IMR-90 (cell line): Measurements from ENCODE around the gene MKRN2OS. TPM values are rescaled to one million over a fixed set of nuclear protein-coding genes. Genes with fewer than 3 reads are reported as not detected.

Experiments used
- ATAC-seq: fragments of 200-7000 bp; cut with Tn5 transposase; 2 replicates; pipeline ENCODE4 v1.9.1; 2020; ENCODE audit warnings: low read depth, mild to moderate bottlenecking, moderate library complexity
- BruUV-seq: library from RNA; stranded (reverse); fragments of 400-500 nt; replicated peaks from 2 replicates; lab custom pipeline; 2021; lab: Mats Ljungman, UMichigan
- CTCF ChIA-PET: fragments of 300-600 bp; formaldehyde crosslinking; extraction: SDS; loops from one replicate; lab custom pipeline; 2021; ENCODE audit warnings: antibody characterized with exemption; lab: Yijun Ruan, JAX
- POLR2A ChIA-PET: fragments of 300-600 bp; sonication (Branson Sonifier 250); formaldehyde crosslinking; loops from one replicate; lab custom pipeline; 2022; ENCODE audit warnings: antibody characterized with exemption; ENCODE audit not compliant: unreplicated experiment; lab: Charles Lee
- DNase-seq: peaks from one replicate; pipeline ENCODE4 v3.0.0; 2013
- H2AFZ ChIP-seq: replicated peaks from 2 replicates; pipeline ENCODE3; 2013; ENCODE audit warnings: low read length, mild to moderate bottlenecking; ENCODE audit not compliant: poor library complexity
- H2AK5ac ChIP-seq: 2 replicates; pipeline ENCODE4 v1.6.1; 2013; ENCODE audit warnings: low read depth, low read length, inconsistent platforms
- H2AK9ac ChIP-seq: replicated peaks from 2 replicates; pipeline ENCODE3; 2013; ENCODE audit warnings: mild to moderate bottlenecking, low read depth, low read length, moderate library complexity; ENCODE audit not compliant: poor library complexity
- H2BK120ac ChIP-seq: 2 replicates; pipeline ENCODE4 v1.6.1; 2013; ENCODE audit warnings: low read depth, low read length, inconsistent platforms
- H2BK15ac ChIP-seq: 3 replicates; pipeline ENCODE4 v1.6.1; 2013; ENCODE audit warnings: low read depth, low read length, inconsistent platforms
- H2BK20ac ChIP-seq: 2 replicates; pipeline ENCODE4 v1.6.1; 2013; ENCODE audit warnings: low read depth, mild to moderate bottlenecking, inconsistent platforms, low read length, moderate library complexity
- H2BK5ac ChIP-seq: 2 replicates; pipeline ENCODE4 v1.6.1; 2013; ENCODE audit warnings: mild to moderate bottlenecking, low read depth, low read length, inconsistent platforms; ENCODE audit not compliant: poor library complexity, severe bottlenecking
- H3K14ac ChIP-seq: replicated peaks from 2 replicates; pipeline ENCODE4 v1.6.1; 2013; ENCODE audit warnings: low read depth, low read length, inconsistent platforms
- H3K18ac ChIP-seq: 2 replicates; pipeline ENCODE4 v1.6.1; 2013; ENCODE audit warnings: low read depth, low read length, control low read depth
- H3K23ac ChIP-seq: 2 replicates; pipeline ENCODE4 v1.6.1; 2013; ENCODE audit warnings: low read depth, low read length, inconsistent platforms
- H3K27ac ChIP-seq: 2 replicates; pipeline ENCODE4 v1.5.1; 2013; ENCODE audit warnings: mild to moderate bottlenecking, control low read depth, low read length; ENCODE audit not compliant: insufficient read depth
- H3K27me3 ChIP-seq: 2 replicates; pipeline ENCODE4 v1.6.1; 2013; ENCODE audit warnings: low read length; ENCODE audit not compliant: control insufficient read depth, insufficient read depth
- H3K36me3 ChIP-seq: 2 replicates; pipeline ENCODE4 v1.6.1; 2013; ENCODE audit warnings: low read length, mixed read lengths; ENCODE audit not compliant: control insufficient read depth, insufficient read depth
- H3K4ac ChIP-seq: 2 replicates; pipeline ENCODE4 v1.6.1; 2013; ENCODE audit warnings: low read depth, low read length, inconsistent platforms
- H3K4me1 ChIP-seq: 2 replicates; pipeline ENCODE4 v1.6.1; 2013; ENCODE audit warnings: low read length, mixed read lengths; ENCODE audit not compliant: control insufficient read depth, insufficient read depth
- H3K4me2 ChIP-seq: 2 replicates; pipeline ENCODE4 v1.6.1; 2013; ENCODE audit warnings: low read depth, mild to moderate bottlenecking, control low read depth, low read length, moderate library complexity
- H3K4me3 ChIP-seq: 2 replicates; pipeline ENCODE4 v1.5.1; 2013; ENCODE audit warnings: low read depth, mild to moderate bottlenecking, control low read depth, low read length, moderate library complexity; ENCODE audit not compliant: insufficient read depth
- H3K56ac ChIP-seq: 2 replicates; pipeline ENCODE4 v1.6.1; 2013; ENCODE audit warnings: low read length, inconsistent platforms; ENCODE audit not compliant: insufficient read depth; ENCODE audit errors: extremely low read depth
- H3K79me1 ChIP-seq, 2 experiments: 2 replicates each; pipeline ENCODE4 v1.6.1; 2013; ENCODE audit warnings: low read length in 2 of 2, inconsistent platforms in 1 of 2, low read depth in 1 of 2
- H3K9ac ChIP-seq: 2 replicates; pipeline ENCODE4 v1.6.1; 2013; ENCODE audit warnings: low read depth, low read length, control low read depth
- H3K9me1 ChIP-seq: 2 replicates; pipeline ENCODE4 v1.6.1; 2013; ENCODE audit warnings: low read length, inconsistent platforms; ENCODE audit not compliant: insufficient read depth
- H3K9me3 ChIP-seq: 2 replicates; pipeline ENCODE4 v1.6.1; 2013; ENCODE audit warnings: low read length; ENCODE audit not compliant: control insufficient read depth, insufficient read depth
- H4K20me1 ChIP-seq: 2 replicates; pipeline ENCODE4 v1.6.1; 2013; ENCODE audit warnings: low read length, inconsistent platforms; ENCODE audit not compliant: insufficient read depth
- H4K5ac ChIP-seq: 2 replicates; pipeline ENCODE4 v1.6.1; 2013; ENCODE audit warnings: mild to moderate bottlenecking, low read depth, low read length, control low read depth
- H4K8ac ChIP-seq, 2 experiments: 2 replicates each; pipeline ENCODE4 v1.6.1; 2013; ENCODE audit warnings: low read depth in 2 of 2, low read length in 2 of 2, control low read depth in 1 of 2, inconsistent platforms in 1 of 2
- H4K91ac ChIP-seq: 2 replicates; pipeline ENCODE4 v1.6.1; 2013; ENCODE audit warnings: low read depth, low read length, inconsistent platforms; ENCODE audit not compliant: insufficient read depth
- MAFK ChIP-seq: IDR thresholded peaks from 2 replicates; pipeline ENCODE4 v1.6.1; 2012; ENCODE audit warnings: low read depth, low read length, improper control_type of control experiment
- RAD21 ChIP-seq: IDR thresholded peaks from 2 replicates; pipeline ENCODE4 v1.6.1; 2012; ENCODE audit warnings: low read length, improper control_type of control experiment
- SMC3 ChIP-seq: fragments of 150-350 bp; IDR thresholded peaks from 2 replicates; pipeline ENCODE4 v1.6.1; 2016; ENCODE audit warnings: low read depth, mild to moderate bottlenecking, antibody characterized with exemption, low read length, moderate library complexity
- WGBS, 2 experiments: methylation state at CpG; one replicate each; pipeline versions ENCODE4 v1.1.5 to v1.1.7; 2013; ENCODE audit warnings: missing lambda C conversion rate in 2 of 2; ENCODE audit not compliant: insufficient read length in 1 of 2; ENCODE audit errors: extremely low coverage in 2 of 2; 5-methylcytosine and 5-hydroxymethylcytosine counted together
- dilution Hi-C: fragments of 300-500 bp; cut with HindIII; formaldehyde crosslinking; loops from one replicate; pipeline ENCODE4 v1.14.3; 2018; ENCODE audit warnings: low sequenced_read_pairs; ENCODE audit not compliant: unreplicated experiment
- in situ Hi-C: fragments of 300-500 bp; cut with MboI; formaldehyde crosslinking; loops from 3 replicates; pipeline ENCODE4 v1.14.3; 2019; ENCODE audit warnings: low sequenced_read_pairs, inconsistent platforms, mixed read lengths
- intact Hi-C: fragments of 100-400 bp; cut with micrococcal nuclease; formaldehyde crosslinking; loops from 2 replicates; pipeline ENCODE4 v1.10.0; 2022
- polyA plus RNA-seq, 3 experiments: library from polyadenylated mRNA; depleted of rRNA; stranded (reverse); fragments of >200 nt; gene quantifications; 2 replicates each; pipeline ENCODE4 v1.2.3, GENCODE V29; 2012; ENCODE audit warnings: low replicate concordance in 1 of 3
- total RNA-seq: library from RNA; depleted of rRNA; stranded (reverse); fragments of >200 nt; gene quantifications from 2 replicates; pipeline ENCODE4 v1.2.3, GENCODE V29; 2012

Gene MKRN2OS
- total and polyA plus RNA-seq, 2 of the 4 experiments (the other 2 are of a cell fraction) = not detected

DNA sequence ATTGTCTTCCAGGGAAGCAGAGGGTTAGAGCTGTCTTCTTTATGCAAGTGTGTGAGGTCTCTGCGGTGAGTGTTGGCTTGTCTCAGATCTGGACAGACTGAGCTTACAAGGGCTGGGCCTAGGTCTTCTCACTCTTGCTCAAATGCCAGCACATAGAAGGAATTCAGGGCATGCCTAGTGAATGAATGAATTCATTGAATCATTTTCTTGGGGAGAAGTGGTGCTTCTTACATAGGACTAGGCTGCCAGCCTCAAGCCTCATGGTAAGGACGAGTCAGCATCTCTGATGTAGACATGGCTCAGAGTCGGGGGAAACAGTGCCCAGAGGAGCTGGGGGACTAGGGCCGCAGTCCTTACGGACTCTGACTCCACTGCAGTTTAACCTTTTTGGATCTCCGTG is 28.8 kb upstream of the MKRN2OS start:
- no peaks in the 10 kb centered on the region for H3K9me3 ChIP-seq
- ChIA-PET POLR2A (no interaction called here), CTCF (no interaction called here)
- H4K91ac ChIP-seq = no peak overlapping the region; the same call in 1 of the 2 replicates
- peaks cover 21% of the 10 kb centered on the region for H3K4me1 ChIP-seq
- H4K5ac ChIP-seq = no peak overlapping the region
- BruUV-seq = no TSS peak
- H2BK20ac ChIP-seq = no peak overlapping the region
- peak overlapping the region; percentile 60 for H2AK9ac ChIP-seq
- H3K79me1 ChIP-seq = peaks cover 42 to 77% of the 10 kb centered on the region in 2 experiments
- no peak overlapping the region for H2AFZ ChIP-seq
- in situ Hi-C loops = no loop called here
- dilution Hi-C loops = no loop called here
- peaks cover 35% of the 10 kb centered on the region for H4K20me1 ChIP-seq
- H3K18ac ChIP-seq = no peak overlapping the region
- H3K56ac ChIP-seq = no peak overlapping the region; the same call in 1 of the 2 replicates
- H2BK15ac ChIP-seq = no peak overlapping the region
- H2AK5ac ChIP-seq = 0 out of 2 replicates have a peak overlapping the region, but pooled peaks have one; percentile 14
- ATAC-seq (peak; percentile 10; the same call in 1 of the 2 replicates), DNase-seq (peak; percentile 52)
- H3K4me3 ChIP-seq = no peak overlapping the region
- no peak overlapping the region for H3K9ac ChIP-seq
- H3K27me3 ChIP-seq = no peaks in the 10 kb centered on the region
- no peak overlapping the region for H3K4ac ChIP-seq
- intact Hi-C loops = no loop called here
- H2BK5ac ChIP-seq = peak overlapping the region; percentile 11
- no peak overlapping the region for H2BK120ac ChIP-seq
- no peak overlapping the region for H4K8ac ChIP-seq
- no peak overlapping the region for H3K14ac ChIP-seq
- H3K4me2 ChIP-seq = no peak overlapping the region
- TF ChIP-seq RAD21 (no peak), SMC3 (no peak), MAFK (0 out of 2 replicates have a peak, but pooled peaks have one; percentile 4)
- peaks cover 20% of the 10 kb centered on the region for H3K9me1 ChIP-seq
- H3K36me3 ChIP-seq = peaks cover 58% of the 10 kb centered on the region
- peak overlapping the region; percentile 7; the same call in 1 of the 2 replicates for H3K23ac ChIP-seq
- WGBS, 2 experiments = 91% methylated on average over 4 of the region's 6 CpGs; no CpG with 5 or more reads in 1 of the 2 experiments
- peak overlapping the region; percentile 42; the same call in 1 of the 2 replicates for H3K27ac ChIP-seq
